Measurements from ENCODE around the gene SLC38A8.

SLC38A8 gene

DNA sequence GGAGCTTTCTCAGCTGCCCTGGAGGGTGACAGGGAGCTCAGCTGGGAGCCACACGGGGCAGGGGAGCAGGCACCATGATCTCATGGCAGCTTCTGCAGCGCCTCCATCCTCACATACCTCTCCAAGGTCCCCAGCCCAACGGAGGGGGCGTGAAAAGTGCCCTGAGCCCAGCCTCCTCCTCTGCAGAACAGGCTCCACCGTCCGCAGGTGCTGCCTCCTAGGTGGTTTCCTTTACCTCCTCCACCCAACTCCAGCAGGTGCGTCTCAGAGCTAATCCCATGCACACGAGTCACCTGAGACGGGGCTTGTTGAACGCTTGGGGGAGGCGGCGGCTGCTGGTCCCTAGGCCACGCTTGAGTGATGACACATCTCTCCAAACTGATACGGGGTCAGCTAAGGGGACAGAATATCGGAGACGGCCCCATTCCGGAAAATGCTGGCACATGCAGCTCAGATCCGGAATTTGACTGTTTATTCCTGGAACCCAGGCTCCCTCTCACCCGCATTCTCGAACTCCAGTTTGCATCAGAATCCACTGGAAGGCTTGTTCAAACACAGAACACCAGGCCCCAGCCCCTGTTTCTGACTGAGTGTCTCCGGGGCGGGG lies 387 bp upstream of the SLC38A8 start:
- H3K27ac ChIP-seq (ENCODE audit: low read depth, low read length), result no peak overlapping the region
- TF ChIP-seq, protein P1, sequence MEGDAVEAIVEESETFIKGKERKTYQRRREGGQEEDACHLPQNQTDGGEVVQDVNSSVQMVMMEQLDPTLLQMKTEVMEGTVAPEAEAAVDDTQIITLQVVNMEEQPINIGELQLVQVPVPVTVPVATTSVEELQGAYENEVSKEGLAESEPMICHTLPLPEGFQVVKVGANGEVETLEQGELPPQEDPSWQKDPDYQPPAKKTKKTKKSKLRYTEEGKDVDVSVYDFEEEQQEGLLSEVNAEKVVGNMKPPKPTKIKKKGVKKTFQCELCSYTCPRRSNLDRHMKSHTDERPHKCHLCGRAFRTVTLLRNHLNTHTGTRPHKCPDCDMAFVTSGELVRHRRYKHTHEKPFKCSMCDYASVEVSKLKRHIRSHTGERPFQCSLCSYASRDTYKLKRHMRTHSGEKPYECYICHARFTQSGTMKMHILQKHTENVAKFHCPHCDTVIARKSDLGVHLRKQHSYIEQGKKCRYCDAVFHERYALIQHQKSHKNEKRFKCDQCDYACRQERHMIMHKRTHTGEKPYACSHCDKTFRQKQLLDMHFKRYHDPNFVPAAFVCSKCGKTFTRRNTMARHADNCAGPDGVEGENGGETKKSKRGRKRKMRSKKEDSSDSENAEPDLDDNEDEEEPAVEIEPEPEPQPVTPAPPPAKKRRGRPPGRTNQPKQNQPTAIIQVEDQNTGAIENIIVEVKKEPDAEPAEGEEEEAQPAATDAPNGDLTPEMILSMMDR (IDR thresholded peaks at IDR 0.05; ENCODE audit: low read depth, low read length, poor library complexity, severe bottlenecking), result no peak
- TF ChIP-seq EZH2phosphoT487 (IDR thresholded peaks at IDR 0.05; ENCODE audit: borderline replicate concordance, low read length), result no peak
- no peaks in the 10 kb centered on the region for H3K4me1 ChIP-seq (ENCODE audit: control insufficient read depth, low read length)
- no peak overlapping the region for H3K4me3 ChIP-seq (ENCODE audit: low read length)
- no peaks in the 10 kb centered on the region; the same call in 1 of the 2 replicates for H4K20me1 ChIP-seq (ENCODE audit: control insufficient read depth, insufficient read depth, low read depth, low read length)
- H3F3A ChIP-seq (ENCODE audit: control insufficient read depth, insufficient read depth), result no peaks in the 10 kb centered on the region
- no peaks in the 10 kb centered on the region for H3K9me2 ChIP-seq (replicated peaks; ENCODE audit: control insufficient read depth, low read length)
- no peak overlapping the region for H3K4me2 ChIP-seq (ENCODE audit: low read length)
- H3K9me3 ChIP-seq (ENCODE audit: control insufficient read depth, insufficient read depth, low read length), result no peaks in the 10 kb centered on the region
- H3K27me3 ChIP-seq (ENCODE audit: control insufficient read depth, low read length), result no peaks in the 10 kb centered on the region
- no peaks in the 10 kb centered on the region for H3K36me3 ChIP-seq (ENCODE audit: control insufficient read depth, low read length)
- no peaks in the 10 kb centered on the region for H3K79me2 ChIP-seq (ENCODE audit: control insufficient read depth, low read length)

DNA sequence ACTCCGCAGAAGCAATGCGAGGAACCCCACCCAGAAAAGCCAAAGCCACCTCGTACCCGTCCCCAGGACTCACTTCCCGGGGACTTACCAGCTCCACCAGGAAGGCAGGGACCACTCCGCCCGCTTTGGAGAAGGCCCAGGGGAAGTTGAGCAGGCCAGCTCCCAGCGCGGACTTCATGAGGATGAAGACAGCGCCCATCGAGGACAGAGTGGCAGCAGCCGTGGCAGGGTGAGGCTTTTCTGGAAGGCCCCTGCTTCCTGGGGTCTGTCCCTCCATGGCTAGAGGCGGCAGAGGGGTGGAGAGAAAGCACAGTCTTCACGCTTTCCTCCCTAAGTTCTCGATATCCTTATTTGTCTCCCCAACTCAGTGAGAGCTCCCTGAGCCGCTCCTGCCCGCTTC lies 714 bp downstream of the SLC38A8 start:
- Histone ChIP-seq H3K9me3 (ENCODE audit: control insufficient read depth, insufficient read depth, low read length) (no peaks in the 10 kb centered on the region), H3K9me2 (replicated peaks; ENCODE audit: control insufficient read depth, low read length) (no peaks in the 10 kb centered on the region), H3K4me3 (ENCODE audit: low read length) (no peak overlapping the region), H3F3A (ENCODE audit: control insufficient read depth, insufficient read depth) (no peaks in the 10 kb centered on the region), H3K36me3 (ENCODE audit: control insufficient read depth, low read length) (no peaks in the 10 kb centered on the region), H3K27ac (ENCODE audit: low read depth, low read length) (no peak overlapping the region), H3K27me3 (ENCODE audit: control insufficient read depth, low read length) (no peaks in the 10 kb centered on the region), H3K4me2 (ENCODE audit: low read length) (no peak overlapping the region), H3K79me2 (ENCODE audit: control insufficient read depth, low read length) (no peaks in the 10 kb centered on the region), H4K20me1 (ENCODE audit: control insufficient read depth, insufficient read depth, low read depth, low read length) (no peaks in the 10 kb centered on the region; the same call in 1 of the 2 replicates), H3K4me1 (ENCODE audit: control insufficient read depth, low read length) (no peaks in the 10 kb centered on the region)
- no peak for TF ChIP-seq EZH2phosphoT487 (IDR thresholded peaks at IDR 0.05; ENCODE audit: borderline replicate concordance, low read length)
- TF ChIP-seq, protein P1 (IDR thresholded peaks at IDR 0.05; ENCODE audit: low read depth, low read length, poor library complexity, severe bottlenecking), result no peak

GRCh38 chr16:84040823-84041820 lies 1.5 kb downstream of the SLC38A8 start:
- H3K4me1 ChIP-seq (ENCODE audit: control insufficient read depth, low read length), result no peaks in the 10 kb centered on the region
- H3K36me3 ChIP-seq (ENCODE audit: control insufficient read depth, low read length), result no peaks in the 10 kb centered on the region
- TF ChIP-seq, protein P1 (IDR thresholded peaks at IDR 0.05; ENCODE audit: low read depth, low read length, poor library complexity, severe bottlenecking), result no peak
- no peak for TF ChIP-seq EZH2phosphoT487 (IDR thresholded peaks at IDR 0.05; ENCODE audit: borderline replicate concordance, low read length)
- no peaks in the 10 kb centered on the region; the same call in 1 of the 2 replicates for H4K20me1 ChIP-seq (ENCODE audit: control insufficient read depth, insufficient read depth, low read depth, low read length)
- no peak overlapping the region for H3K27ac ChIP-seq (ENCODE audit: low read depth, low read length)
- H3K4me2 ChIP-seq (ENCODE audit: low read length), result no peak overlapping the region
- H3F3A ChIP-seq (ENCODE audit: control insufficient read depth, insufficient read depth), result no peaks in the 10 kb centered on the region
- no peaks in the 10 kb centered on the region for H3K27me3 ChIP-seq (ENCODE audit: control insufficient read depth, low read length)
- no peaks in the 10 kb centered on the region for H3K9me2 ChIP-seq (replicated peaks; ENCODE audit: control insufficient read depth, low read length)
- H3K9me3 ChIP-seq (ENCODE audit: control insufficient read depth, insufficient read depth, low read length), result no peaks in the 10 kb centered on the region
- no peak overlapping the region for H3K4me3 ChIP-seq (ENCODE audit: low read length)
- H3K79me2 ChIP-seq (ENCODE audit: control insufficient read depth, low read length), result no peaks in the 10 kb centered on the region

All from DOHH2 (cell line).